MM.1S (cell line): ENCODE measurements around the gene PLCH2.

Source experiments
- DNase-seq: peaks from one replicate; pipeline ENCODE4 v3.0.0-alpha.2; 2015
- H2AFZ ChIP-seq: fragments of 300-600 bp; sonication (generic); 2 replicates; pipeline ENCODE4 v1.6.0; 2016; ENCODE audit warnings: antibody characterized with exemption, low read length
- H3F3A ChIP-seq: fragments of 300-600 bp; sonication (generic); 2 replicates; pipeline ENCODE4 v1.6.1; 2016; ENCODE audit warnings: mild to moderate bottlenecking, antibody characterized with exemption, low read length, moderate library complexity, mixed read lengths; ENCODE audit not compliant: insufficient read depth
- H3K27ac ChIP-seq: fragments of 300-600 bp; sonication (generic); 2 replicates; pipeline ENCODE4 v1.5.1; 2016; ENCODE audit warnings: mild to moderate bottlenecking, low read length
- H3K27me3 ChIP-seq: fragments of 300-600 bp; sonication (generic); replicated peaks from 2 replicates; pipeline ENCODE4 v1.6.0; 2016; ENCODE audit warnings: low read length; ENCODE audit not compliant: insufficient read depth
- H3K36me3 ChIP-seq: fragments of 300-600 bp; sonication (generic); replicated peaks from 2 replicates; pipeline ENCODE4 v1.6.1; 2016; ENCODE audit warnings: mild to moderate bottlenecking, low read length, mixed read lengths; ENCODE audit not compliant: insufficient read depth
- H3K4me1 ChIP-seq: fragments of 300-600 bp; sonication (generic); 2 replicates; pipeline ENCODE4 v1.6.1; 2016; ENCODE audit warnings: low read length, mixed read lengths
- H3K4me2 ChIP-seq: fragments of 300-600 bp; sonication (generic); 2 replicates; pipeline ENCODE4 v1.6.0; 2016; ENCODE audit warnings: low read depth, low read length
- H3K4me3 ChIP-seq: fragments of 300-600 bp; sonication (generic); 2 replicates; pipeline ENCODE4 v1.5.1; 2016; ENCODE audit warnings: low read length, mixed read lengths
- H3K79me2 ChIP-seq: fragments of 300-600 bp; sonication (generic); 2 replicates; pipeline ENCODE4 v1.6.1; 2016; ENCODE audit warnings: mixed run types, low read length, mixed read lengths
- H3K9ac ChIP-seq: fragments of 300-600 bp; sonication (generic); 2 replicates; pipeline ENCODE4 v1.6.1; 2016; ENCODE audit warnings: low read length, mixed read lengths
- H3K9me2 ChIP-seq: fragments of 300-600 bp; sonication (generic); replicated peaks from 2 replicates; pipeline ENCODE4 v1.6.1; 2016; ENCODE audit warnings: mild to moderate bottlenecking, low read length, mixed read lengths; ENCODE audit not compliant: insufficient read depth
- H3K9me3 ChIP-seq: fragments of 300-600 bp; sonication (generic); replicated peaks from 2 replicates; pipeline ENCODE4 v1.6.1; 2016; ENCODE audit warnings: mild to moderate bottlenecking, low read length, mixed read lengths; ENCODE audit not compliant: insufficient read depth
- H4K20me1 ChIP-seq: fragments of 300-600 bp; sonication (generic); 2 replicates; pipeline ENCODE4 v1.6.1; 2016; ENCODE audit warnings: mild to moderate bottlenecking, low read length, moderate library complexity, mixed read lengths; ENCODE audit not compliant: insufficient read depth
- EZH2 ChIP-seq: fragments of 300-600 bp; sonication (generic); optimal IDR thresholded peaks from 2 replicates; pipeline ENCODE3; 2017; ENCODE audit warnings: low read depth, mild to moderate bottlenecking, antibody characterized with exemption, low read length, mixed read lengths
- EZH2phosphoT487 ChIP-seq: fragments of 300-600 bp; sonication (generic); IDR thresholded peaks from 2 replicates; pipeline ENCODE4 v1.6.1; 2018; ENCODE audit warnings: antibody characterized with exemption, low read length
- TF ChIP-seq, protein P1 (sequence below): fragments of 300-600 bp; sonication (generic); IDR thresholded peaks from 2 replicates; pipeline ENCODE4 v1.5.1; 2016; ENCODE audit warnings: antibody characterized with exemption, low read length, mixed read lengths

PLCH2 gene

DNA sequence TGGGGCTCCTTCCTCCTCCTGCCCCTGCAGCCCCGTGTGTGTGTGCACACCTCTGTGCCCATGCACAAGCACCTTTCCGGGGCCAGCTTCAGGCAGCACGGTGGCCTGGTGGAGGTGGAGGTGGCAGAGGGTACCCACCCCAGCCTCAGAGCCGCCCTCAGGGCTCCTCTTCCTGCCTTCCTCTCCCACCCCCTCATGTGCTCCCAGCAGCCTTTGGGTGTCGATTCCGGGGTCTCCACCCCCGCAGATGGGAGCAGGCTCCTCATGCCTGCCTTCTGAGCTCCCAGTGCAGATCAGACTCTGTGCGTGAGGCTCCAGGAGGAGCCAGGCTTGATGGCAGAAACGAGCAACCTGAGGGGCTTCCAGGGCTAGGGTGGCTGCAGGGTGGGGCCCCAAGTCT, 29.2 kb upstream of the PLCH2 start:
- Histone ChIP-seq H3K4me1 (no peaks in the 10 kb centered on the region), H3K36me3 (no peaks in the 10 kb centered on the region), H4K20me1 (no peaks in the 10 kb centered on the region), H3K27ac (no peak overlapping the region), H3K9me3 (no peaks in the 10 kb centered on the region), H3K9me2 (no peaks in the 10 kb centered on the region), H2AFZ (no peak overlapping the region), H3K27me3 (peaks cover 88% of the 10 kb centered on the region), H3F3A (no peaks in the 10 kb centered on the region), H3K9ac (no peak overlapping the region), H3K79me2 (no peaks in the 10 kb centered on the region), H3K4me3 (no peak overlapping the region), H3K4me2 (no peak overlapping the region)
- no peak for TF ChIP-seq EZH2
- no peak for TF ChIP-seq EZH2phosphoT487
- TF ChIP-seq, protein P1, sequence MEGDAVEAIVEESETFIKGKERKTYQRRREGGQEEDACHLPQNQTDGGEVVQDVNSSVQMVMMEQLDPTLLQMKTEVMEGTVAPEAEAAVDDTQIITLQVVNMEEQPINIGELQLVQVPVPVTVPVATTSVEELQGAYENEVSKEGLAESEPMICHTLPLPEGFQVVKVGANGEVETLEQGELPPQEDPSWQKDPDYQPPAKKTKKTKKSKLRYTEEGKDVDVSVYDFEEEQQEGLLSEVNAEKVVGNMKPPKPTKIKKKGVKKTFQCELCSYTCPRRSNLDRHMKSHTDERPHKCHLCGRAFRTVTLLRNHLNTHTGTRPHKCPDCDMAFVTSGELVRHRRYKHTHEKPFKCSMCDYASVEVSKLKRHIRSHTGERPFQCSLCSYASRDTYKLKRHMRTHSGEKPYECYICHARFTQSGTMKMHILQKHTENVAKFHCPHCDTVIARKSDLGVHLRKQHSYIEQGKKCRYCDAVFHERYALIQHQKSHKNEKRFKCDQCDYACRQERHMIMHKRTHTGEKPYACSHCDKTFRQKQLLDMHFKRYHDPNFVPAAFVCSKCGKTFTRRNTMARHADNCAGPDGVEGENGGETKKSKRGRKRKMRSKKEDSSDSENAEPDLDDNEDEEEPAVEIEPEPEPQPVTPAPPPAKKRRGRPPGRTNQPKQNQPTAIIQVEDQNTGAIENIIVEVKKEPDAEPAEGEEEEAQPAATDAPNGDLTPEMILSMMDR: no peak
- DNase-seq: no peak

DNA sequence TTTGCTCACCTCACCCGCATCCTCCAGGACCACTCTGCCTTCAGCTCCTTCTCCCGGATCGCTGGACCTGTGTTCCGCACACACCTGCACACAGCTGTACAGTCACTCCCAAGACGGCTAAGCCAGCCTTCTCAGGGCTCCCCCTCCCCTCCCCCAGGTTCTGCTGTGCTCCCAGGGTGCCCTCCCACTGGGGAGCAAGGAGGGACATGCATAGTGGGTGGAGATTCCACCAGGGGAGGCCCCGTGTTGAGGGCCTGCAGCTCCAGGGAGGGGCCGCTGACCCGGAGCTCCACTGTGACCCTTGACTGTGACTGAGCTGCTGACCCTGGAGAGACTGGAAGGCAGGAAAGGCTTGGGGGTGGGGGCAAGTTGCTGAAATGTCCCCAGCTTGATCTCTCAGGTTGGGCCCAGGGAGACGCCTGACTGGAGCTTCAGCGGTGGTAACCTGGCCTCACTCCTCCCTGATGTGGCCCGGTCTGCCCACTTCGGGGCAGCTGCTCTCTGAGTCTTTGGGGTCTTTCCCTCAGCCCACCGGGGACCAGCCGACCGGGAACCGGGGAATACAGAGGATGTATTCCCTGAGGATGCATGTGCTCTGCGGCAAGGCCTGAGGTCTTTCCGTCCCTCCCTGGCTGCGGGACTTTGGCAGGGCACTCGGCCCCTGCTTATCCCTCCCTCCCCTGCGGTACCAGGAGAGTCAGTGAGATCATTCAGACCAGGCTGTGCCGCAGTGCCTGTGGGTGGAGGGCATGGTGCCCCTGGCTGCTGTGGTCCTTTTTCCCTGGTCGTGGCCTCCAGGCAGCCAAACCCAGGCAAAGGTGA, 28.6 kb upstream of the PLCH2 start:
- H3K9me2 ChIP-seq: no peaks in the 10 kb centered on the region
- no peaks in the 10 kb centered on the region for H3K4me1 ChIP-seq
- H3K4me2 ChIP-seq: no peak overlapping the region
- H3K27me3 ChIP-seq: peaks cover 88% of the 10 kb centered on the region
- H3K9me3 ChIP-seq: no peaks in the 10 kb centered on the region
- H2AFZ ChIP-seq: no peak overlapping the region
- H3K36me3 ChIP-seq: no peaks in the 10 kb centered on the region
- no peak overlapping the region for H3K4me3 ChIP-seq
- no peaks in the 10 kb centered on the region for H3K79me2 ChIP-seq
- TF ChIP-seq EZH2 (no peak), EZH2phosphoT487 (no peak)
- TF ChIP-seq, protein P1: no peak
- no peak overlapping the region for H3K27ac ChIP-seq
- no peaks in the 10 kb centered on the region for H3F3A ChIP-seq
- H3K9ac ChIP-seq: no peak overlapping the region
- no peak for DNase-seq
- no peaks in the 10 kb centered on the region for H4K20me1 ChIP-seq

DNA sequence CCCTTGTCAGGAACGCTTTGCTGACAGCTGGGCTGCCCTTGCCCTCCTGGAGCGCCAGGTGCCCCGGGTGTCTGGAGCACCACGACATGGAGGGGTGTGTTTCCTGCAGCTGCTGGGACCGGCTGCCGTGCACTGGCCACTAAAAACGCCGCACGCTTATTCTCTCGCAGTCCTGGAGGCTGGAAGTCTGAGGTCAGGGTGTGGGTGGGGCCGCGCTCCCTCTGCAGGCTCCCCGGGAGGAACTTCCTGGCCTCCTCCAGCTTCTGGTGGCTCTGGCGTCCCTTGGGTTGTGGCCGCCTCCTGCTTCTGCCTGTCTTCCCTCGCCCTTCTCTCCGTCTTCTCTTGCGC, 28.0 kb upstream of the PLCH2 start:
- no peaks in the 10 kb centered on the region for H3K79me2 ChIP-seq
- no peak overlapping the region for H3K4me3 ChIP-seq
- H3K4me2 ChIP-seq: no peak overlapping the region
- no peak overlapping the region for H3K9ac ChIP-seq
- H4K20me1 ChIP-seq: no peaks in the 10 kb centered on the region
- H3F3A ChIP-seq: no peaks in the 10 kb centered on the region
- peaks cover 88% of the 10 kb centered on the region for H3K27me3 ChIP-seq
- no peak for DNase-seq
- no peak overlapping the region for H3K27ac ChIP-seq
- H3K4me1 ChIP-seq: no peaks in the 10 kb centered on the region
- no peaks in the 10 kb centered on the region for H3K9me2 ChIP-seq
- no peak overlapping the region for H2AFZ ChIP-seq
- H3K36me3 ChIP-seq: no peaks in the 10 kb centered on the region
- TF ChIP-seq EZH2: no peak
- H3K9me3 ChIP-seq: no peaks in the 10 kb centered on the region

DNA sequence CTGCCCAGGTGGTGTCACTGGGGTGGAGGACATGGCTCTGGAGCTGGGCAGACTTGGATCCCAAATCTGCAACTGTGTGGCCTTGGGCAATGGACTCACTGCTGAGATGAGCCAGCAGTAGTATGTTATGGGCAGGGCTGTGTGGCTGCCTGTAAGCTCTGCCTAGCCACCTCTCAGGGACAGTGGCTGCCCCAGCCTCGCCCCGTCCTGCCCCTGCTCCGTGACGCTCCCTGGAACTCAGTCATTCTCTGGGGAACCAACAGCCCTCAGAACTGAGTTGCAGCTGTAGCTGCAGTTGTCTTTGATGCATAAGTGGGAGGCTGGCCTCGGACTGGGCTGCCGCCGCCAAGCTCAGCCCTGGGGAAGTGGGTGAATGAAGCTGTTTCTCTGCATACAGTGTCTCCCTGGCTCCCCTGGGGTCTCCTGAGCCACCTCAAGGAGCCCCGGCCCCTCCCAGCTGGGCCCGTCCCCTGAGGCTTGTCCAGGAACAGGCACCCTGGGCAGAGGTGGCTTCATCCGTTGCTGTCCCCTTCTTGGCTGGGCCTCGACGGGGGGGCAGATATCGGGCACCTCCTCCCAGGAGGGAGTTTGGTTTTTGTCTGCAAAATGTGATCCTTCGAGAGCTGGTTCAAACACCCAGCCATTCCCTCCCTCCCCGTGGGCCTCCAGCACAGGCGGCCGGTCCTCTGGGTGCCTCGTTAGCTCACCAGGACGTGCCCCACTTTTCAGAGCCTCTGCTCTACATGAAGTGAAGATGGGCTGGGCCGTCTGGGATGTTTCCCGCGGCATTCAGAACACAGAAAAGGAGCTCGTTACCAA, 26.2 kb upstream of the PLCH2 start:
- TF ChIP-seq EZH2 (no peak), EZH2phosphoT487 (no peak)
- TF ChIP-seq, protein P1: no peak
- Histone ChIP-seq H3K9me3 (no peaks in the 10 kb centered on the region), H3K27ac (no peak overlapping the region), H3K79me2 (no peaks in the 10 kb centered on the region), H3K36me3 (no peaks in the 10 kb centered on the region), H3K4me2 (no peak overlapping the region), H3K9me2 (no peaks in the 10 kb centered on the region), H4K20me1 (no peaks in the 10 kb centered on the region), H3K4me1 (no peaks in the 10 kb centered on the region), H2AFZ (no peak overlapping the region), H3K4me3 (no peak overlapping the region), H3K27me3 (peaks cover 93% of the 10 kb centered on the region), H3F3A (no peaks in the 10 kb centered on the region), H3K9ac (no peak overlapping the region)
- no peak for DNase-seq
